GM12878 (cell line): ENCODE measurements around the gene LIPG. TPM values are rescaled to one million over a fixed set of nuclear protein-coding genes. Genes with fewer than 3 reads are reported as not detected.
"Not testable (repeated sequence)": the region's sequence is repeated elsewhere in the genome, so short reads cannot be mapped to it uniquely, and the experiment has no call there.

ENCODE experiments used
- ATAC-seq: fragments of 200-7000 bp; cut with Tn5 transposase; 3 replicates; pipeline ENCODE4 v1.9.1; 2020; ENCODE audit warnings: mild to moderate bottlenecking, moderate library complexity
- BruUV-seq: library from RNA; stranded (reverse); fragments of 400-500 nt; replicated peaks from 2 replicates; lab custom pipeline; 2021; lab: Mats Ljungman, UMichigan
- CTCF ChIA-PET: fragments of 300-600 bp; sonication (Branson Sonifier 250); formaldehyde crosslinking; extraction: SDS; loops from one replicate; lab custom pipeline; 2021; ENCODE audit warnings: inconsistent platforms; lab: Yijun Ruan, JAX
- POLR2A ChIA-PET: fragments of 350-600 bp; formaldehyde crosslinking; extraction: SDS; loops from one replicate; lab custom pipeline; 2021; ENCODE audit warnings: inconsistent platforms; lab: Charles Lee
- RAD21 ChIA-PET: fragments of 300-600 bp; sonication (Branson Sonifier 250); formaldehyde crosslinking; loops from one replicate; lab custom pipeline; 2023; ENCODE audit warnings: antibody characterized with exemption; ENCODE audit not compliant: unreplicated experiment; lab: Charles Lee
- SMC1A ChIA-PET: fragments of 300-600 bp; sonication (Branson Sonifier 250); formaldehyde crosslinking; loops from one replicate; lab custom pipeline; 2023; ENCODE audit not compliant: unreplicated experiment, uncharacterized antibody; lab: Charles Lee
- DNase-seq: peaks from one replicate; pipeline ENCODE4 v3.0.0-alpha.2; 2011; ENCODE audit warnings: low read depth, low spot score
- FAIRE-seq: peaks from 3 replicates; lab custom pipeline; 2011; peaks lifted over from hg19 to GRCh38; lab: Jason Lieb, UNC
- H2AFZ ChIP-seq: 2 replicates; pipeline ENCODE4 v1.6.0; 2011; ENCODE audit warnings: low read depth, low read length, control low read depth; ENCODE audit not compliant: control insufficient read depth
- H3K27ac ChIP-seq: 2 replicates; pipeline ENCODE4 v1.5.1; 2011; ENCODE audit warnings: control low read depth; ENCODE audit not compliant: control insufficient read depth, insufficient read depth
- H3K27me3 ChIP-seq, 2 experiments: replicated peaks in 1 of 2; 2 replicates each; pipeline versions ENCODE4 v1.6.0 to v1.6.1; 2011; ENCODE audit warnings: low read length in 1 of 2; ENCODE audit not compliant: control insufficient read depth in 2 of 2, insufficient read depth in 2 of 2
- H3K36me3 ChIP-seq, 2 experiments: 2 replicates each; pipeline ENCODE4 v1.5.1; 2011; ENCODE audit warnings: low read length in 1 of 2; ENCODE audit not compliant: control insufficient read depth in 2 of 2, insufficient read depth in 2 of 2
- H3K4me1 ChIP-seq: 2 replicates; pipeline ENCODE4 v1.6.1; 2011; ENCODE audit warnings: mild to moderate bottlenecking, low read length, moderate library complexity, mixed read lengths; ENCODE audit not compliant: control insufficient read depth, insufficient read depth
- H3K4me2 ChIP-seq: 2 replicates; pipeline ENCODE4 v1.6.0; 2011; ENCODE audit warnings: control low read depth; ENCODE audit not compliant: control insufficient read depth, insufficient read depth
- H3K4me3 ChIP-seq: fragments of 200-600 bp; sonication (generic); 2 replicates; pipeline ENCODE4 v1.5.1; 2016
- H3K79me2 ChIP-seq: 2 replicates; pipeline ENCODE4 v1.6.0; 2011; ENCODE audit warnings: low read length; ENCODE audit not compliant: control insufficient read depth, insufficient read depth
- H3K9ac ChIP-seq: 2 replicates; pipeline ENCODE4 v1.8.0; 2011; ENCODE audit warnings: low read length, control low read depth, mixed read lengths; ENCODE audit not compliant: control insufficient read depth, insufficient read depth
- H3K9me3 ChIP-seq: replicated peaks from 3 replicates; pipeline ENCODE4 v1.5.1; 2011; ENCODE audit warnings: mild to moderate bottlenecking, low read length; ENCODE audit not compliant: control insufficient read depth, insufficient read depth
- H4K20me1 ChIP-seq: 2 replicates; pipeline ENCODE4 v1.6.0; 2011; ENCODE audit not compliant: control insufficient read depth, insufficient read depth
- WGBS: methylation state at CpG from one replicate; pipeline ENCODE4 v1.1.6; 2016; ENCODE audit warnings: low lambda C conversion rate; ENCODE audit not compliant: insufficient replicate concordance, insufficient coverage; ENCODE audit errors: missing lambda C conversion rate; 5-methylcytosine and 5-hydroxymethylcytosine counted together
- in situ Hi-C: fragments of 300-500 bp; cut with MboI; formaldehyde crosslinking; loops from 9 replicates; pipeline ENCODE4 v1.14.3; 2018; ENCODE audit warnings: mixed read lengths
- intact Hi-C: fragments of 100-400 bp; cut with micrococcal nuclease; formaldehyde crosslinking; loops from one replicate; pipeline ENCODE4 v1.14.2; 2022; ENCODE audit not compliant: unreplicated experiment
- polyA plus RNA-seq, 11 experiments: library from polyadenylated mRNA; depleted of rRNA in 4 of 11; unstranded in 6 of 11; stranded (reverse) in 5 of 11; fragments of >200 nt; fragmentation: Nextera tagmentation in 4 of 11; fragmentation: Illumina TruSeq in 1 of 11; extraction: Ambion mirVana in 4 of 11; extraction: Trizol in 1 of 11; gene quantifications; 1 replicate in 1 of 11; 2 replicates in 10 of 11; pipeline versions ENCODE4 v1.2.1 to v1.2.3, GENCODE V29; 2011 to 2016; ENCODE audit warnings: inconsistent platforms in 2 of 11, missing spikeins in 2 of 11, low read depth in 1 of 11
- total RNA-seq, 4 experiments: library from RNA; depleted of rRNA in 3 of 4; stranded (reverse); fragments of >200 nt in 3 of 4; fragmentation: Illumina TruSeq in 1 of 4; extraction: Trizol in 1 of 4; gene quantifications; 2 replicates each; pipeline versions ENCODE4 v1.2.1 to v1.2.3, GENCODE V29; 2013 to 2021

LIPG gene
- total and polyA plus RNA-seq, 10 of the 15 experiments (the other 5 are each of a cell fraction or from before 2014, with no cell fraction given): 0.04 to 0.55 (median 0.18) TPM; not detected in 1

GRCh38 chr18:49579041-49579440, 17.2 kb downstream of the LIPG start:
- H3K27ac ChIP-seq, H2AFZ ChIP-seq, ATAC-seq, in situ Hi-C loops, SMC1A ChIA-PET, RAD21 ChIA-PET, CTCF ChIA-PET, intact Hi-C loops, FAIRE-seq, H3K36me3 ChIP-seq, H3K79me2 ChIP-seq, H3K4me1 ChIP-seq, H3K9me3 ChIP-seq, POLR2A ChIA-PET, H3K4me3 ChIP-seq, H3K9ac ChIP-seq, H4K20me1 ChIP-seq, H3K27me3 ChIP-seq, BruUV-seq, H3K4me2 ChIP-seq, DNase-seq: not testable (repeated sequence)
- 46% methylated on average over 2 of the region's 2 CpGs for WGBS

GRCh38 chr18:49579583-49579982, 17.7 kb downstream of the LIPG start:
- H3K4me3 ChIP-seq, H3K9ac ChIP-seq, in situ Hi-C loops, H3K36me3 ChIP-seq, H3K4me2 ChIP-seq, FAIRE-seq, ATAC-seq, H3K27me3 ChIP-seq, CTCF ChIA-PET, RAD21 ChIA-PET, SMC1A ChIA-PET, BruUV-seq, intact Hi-C loops, DNase-seq, H3K4me1 ChIP-seq, H4K20me1 ChIP-seq, H3K9me3 ChIP-seq, POLR2A ChIA-PET, H3K79me2 ChIP-seq, H2AFZ ChIP-seq, H3K27ac ChIP-seq: not testable (repeated sequence)
- 50% methylated on average over 2 of the region's 2 CpGs for WGBS
